Activated CD8-positive, alpha-beta memory T cell treated with anti-CD3 and anti-CD28 coated beads, Interleukin-2, amount 50 U/mL, for 1 hour (primary cell): ENCODE data around the gene NRBF2.

ENCODE experiments used
- DNase-seq: peaks from one replicate; pipeline ENCODE4 v3.0.0-alpha.2; 2020; ENCODE audit errors: extremely low read depth

Gene NRBF2

GRCh38 chr10:63164166-63164623, 31.1 kb downstream of the NRBF2 start:
- no peak for DNase-seq

- DNase-seq: no peak
These were observed 32.1 kb downstream of the NRBF2 start for GRCh38 chr10:63165249-63165648.

- no peak for DNase-seq
These were observed 33.7 kb downstream of the NRBF2 start for GRCh38 chr10:63166742-63167258.

- DNase-seq: no peak
These were observed 35.8 kb downstream of the NRBF2 start for GRCh38 chr10:63168821-63169462.

- DNase-seq: no peak
These were observed 36.5 kb downstream of the NRBF2 start for GRCh38 chr10:63169624-63170023.

- no peak for DNase-seq
These were observed 38.2 kb downstream of the NRBF2 start for GRCh38 chr10:63171255-63171855.

- DNase-seq: no peak
These were observed 38.8 kb downstream of the NRBF2 start for GRCh38 chr10:63171926-63172325.

GRCh38 chr10:63173468-63174232, 40.5 kb downstream of the NRBF2 start:
- no peak for DNase-seq

- no peak for DNase-seq
These were observed 42.4 kb downstream of the NRBF2 start for GRCh38 chr10:63175534-63175933.

- no peak for DNase-seq
These were observed 59.7 kb downstream of the NRBF2 start for GRCh38 chr10:63192826-63193225.

- no peak for DNase-seq
These were observed 64.4 kb downstream of the NRBF2 start for GRCh38 chr10:63197344-63198092.

- DNase-seq: no peak
These were observed 66.6 kb downstream of the NRBF2 start for GRCh38 chr10:63199716-63200115.

GRCh38 chr10:63200431-63200830, 67.3 kb downstream of the NRBF2 start:
- no peak for DNase-seq

- DNase-seq: no peak
These were observed 68.0 kb downstream of the NRBF2 start for GRCh38 chr10:63201118-63201517.
